ENCODE results near the gene PGM5.

Gene PGM5

GRCh38 chr9:68575817-68576216 is 219.4 kb downstream of the PGM5 start:
- DNase-seq (ENCODE audit: low read depth in 4 of 4, low spot score in 1 of 4), result no peak

- no peak for DNase-seq (ENCODE audit: low read depth in 4 of 4, low spot score in 1 of 4)
These were observed 221.6 kb downstream of the PGM5 start for GRCh38 chr9:68577774-68578591.

Data from stimulated activated CD4-positive, alpha-beta T cell treated with anti-CD3 and anti-CD28 coated beads, Interleukin-1b, Interleukin-23, amount 100 ng/mL, for 24 hours (primary cell).